ENCODE data around the gene KRT14. TPM values are rescaled to one million over a fixed set of nuclear protein-coding genes. Genes with fewer than 3 reads are reported as not detected.

Gene KRT14
- total RNA-seq, 1 donor from 2014 or later = not detected

GRCh38 chr17:41602524-41602923 is 15.8 kb upstream of the KRT14 start:
- Histone ChIP-seq H3K27ac (no peak overlapping the region), H3F3A (ENCODE audit: low read depth) (no peaks in the 10 kb centered on the region), H3K27me3 (no peaks in the 10 kb centered on the region), H2AFZ (replicated peaks) (peak overlapping the region; percentile 12), H3K4me1 (peaks cover 7% of the 10 kb centered on the region), H3K36me3 (no peaks in the 10 kb centered on the region), H4K20me1 (ENCODE audit: low read depth) (no peaks in the 10 kb centered on the region), H3K4me2 (no peak overlapping the region), H3K9me3 (ENCODE audit: low read depth) (no peaks in the 10 kb centered on the region), H3K9ac (no peak overlapping the region), H3K4me3 (no peak overlapping the region), H3K79me2 (ENCODE audit: low read depth) (no peaks in the 10 kb centered on the region)
- no peaks in the 10 kb centered on the region for H3K4me1 Mint-ChIP-seq
- H3K27ac Mint-ChIP-seq = no peak overlapping the region
- no peak for TF ChIP-seq EZH2phosphoT487 (IDR thresholded peaks at IDR 0.05)
- DNase-seq (ENCODE audit: low spot score) = no peak
- peaks cover 17% of the 10 kb centered on the region for H3K9me3 Mint-ChIP-seq
- no peaks in the 10 kb centered on the region for H3K36me3 Mint-ChIP-seq
- peaks cover 6% of the 10 kb centered on the region for H3K27me3 Mint-ChIP-seq (ENCODE audit: insufficient read depth, low read depth)
- no peak overlapping the region for H3K4me3 Mint-ChIP-seq

- H3K4me1 ChIP-seq = peaks cover 7% of the 10 kb centered on the region
- H3K4me2 ChIP-seq = no peak overlapping the region
- Mint-ChIP-seq H3K27ac (no peak overlapping the region), H3K4me3 (no peak overlapping the region), H3K36me3 (no peaks in the 10 kb centered on the region), H3K27me3 (ENCODE audit: insufficient read depth, low read depth) (peaks cover 5% of the 10 kb centered on the region), H3K4me1 (no peaks in the 10 kb centered on the region), H3K9me3 (no peaks in the 10 kb centered on the region)
- H2AFZ ChIP-seq (replicated peaks) = no peak overlapping the region
- no peak overlapping the region for H3K9ac ChIP-seq
- H3K79me2 ChIP-seq (ENCODE audit: low read depth) = no peaks in the 10 kb centered on the region
- H3K36me3 ChIP-seq = no peaks in the 10 kb centered on the region
- no peak for DNase-seq (ENCODE audit: low spot score)
- H3K27ac ChIP-seq = no peak overlapping the region
- no peak overlapping the region for H3K4me3 ChIP-seq
- no peaks in the 10 kb centered on the region for H4K20me1 ChIP-seq (ENCODE audit: low read depth)
- TF ChIP-seq CTCF (IDR thresholded peaks at IDR 0.05) = no peak
- TF ChIP-seq EZH2 (IDR thresholded peaks at IDR 0.05) = no peak
- no peak for TF ChIP-seq EZH2phosphoT487 (IDR thresholded peaks at IDR 0.05)
- H3F3A ChIP-seq (ENCODE audit: low read depth) = no peaks in the 10 kb centered on the region
- no peaks in the 10 kb centered on the region for H3K9me3 ChIP-seq (ENCODE audit: low read depth)
- H3K27me3 ChIP-seq = no peaks in the 10 kb centered on the region
Measured at GRCh38 chr17:41600318-41600717, 13.6 kb upstream of the KRT14 start.

GRCh38 chr17:41599680-41600079 is 13.0 kb upstream of the KRT14 start:
- DNase-seq (ENCODE audit: low spot score) = no peak
- no peak overlapping the region for H3K4me2 ChIP-seq
- no peak for TF ChIP-seq CTCF (IDR thresholded peaks at IDR 0.05)
- TF ChIP-seq EZH2 (IDR thresholded peaks at IDR 0.05) = no peak
- TF ChIP-seq EZH2phosphoT487 (IDR thresholded peaks at IDR 0.05) = no peak
- Mint-ChIP-seq H3K36me3 (no peaks in the 10 kb centered on the region), H3K4me3 (no peak overlapping the region), H3K4me1 (no peaks in the 10 kb centered on the region), H3K9me3 (no peaks in the 10 kb centered on the region), H3K27ac (no peak overlapping the region), H3K27me3 (ENCODE audit: insufficient read depth, low read depth) (peaks cover 7% of the 10 kb centered on the region)
- no peak overlapping the region for H3K27ac ChIP-seq
- no peaks in the 10 kb centered on the region for H3K9me3 ChIP-seq (ENCODE audit: low read depth)
- H3K9ac ChIP-seq = no peak overlapping the region
- H3K4me3 ChIP-seq = no peak overlapping the region
- no peaks in the 10 kb centered on the region for H3K79me2 ChIP-seq (ENCODE audit: low read depth)
- peaks cover 7% of the 10 kb centered on the region for H3K4me1 ChIP-seq
- H3K36me3 ChIP-seq = no peaks in the 10 kb centered on the region
- no peaks in the 10 kb centered on the region for H3K27me3 ChIP-seq
- H4K20me1 ChIP-seq (ENCODE audit: low read depth) = no peaks in the 10 kb centered on the region
- no peak overlapping the region for H2AFZ ChIP-seq (replicated peaks)
- no peaks in the 10 kb centered on the region for H3F3A ChIP-seq (ENCODE audit: low read depth)

- Histone ChIP-seq H3K9me3 (ENCODE audit: low read depth) (no peaks in the 10 kb centered on the region), H3K4me2 (no peak overlapping the region), H3K4me3 (no peak overlapping the region), H3K27me3 (no peaks in the 10 kb centered on the region), H3F3A (ENCODE audit: low read depth) (no peaks in the 10 kb centered on the region), H3K79me2 (ENCODE audit: low read depth) (no peaks in the 10 kb centered on the region), H3K4me1 (no peaks in the 10 kb centered on the region), H4K20me1 (ENCODE audit: low read depth) (no peaks in the 10 kb centered on the region), H3K36me3 (no peaks in the 10 kb centered on the region), H2AFZ (replicated peaks) (no peak overlapping the region), H3K9ac (no peak overlapping the region), H3K27ac (no peak overlapping the region)
- no peak for TF ChIP-seq CTCF (IDR thresholded peaks at IDR 0.05)
- TF ChIP-seq EZH2phosphoT487 (IDR thresholded peaks at IDR 0.05) = no peak
- no peak for TF ChIP-seq EZH2 (IDR thresholded peaks at IDR 0.05)
- Mint-ChIP-seq H3K36me3 (no peaks in the 10 kb centered on the region), H3K9me3 (no peaks in the 10 kb centered on the region), H3K4me3 (no peak overlapping the region), H3K27me3 (ENCODE audit: insufficient read depth, low read depth) (peaks cover 16% of the 10 kb centered on the region), H3K4me1 (peaks cover 2% of the 10 kb centered on the region), H3K27ac (no peak overlapping the region)
- no peak for DNase-seq (ENCODE audit: low spot score)
Measured at GRCh38 chr17:41595585-41595984, 8.9 kb upstream of the KRT14 start.

Data from neural progenitor cell (in vitro differentiated cells).